Measurements from ENCODE around the gene BLVRA. TPM values are rescaled to one million over a fixed set of nuclear protein-coding genes. Genes with fewer than 3 reads are reported as not detected.
A peak's percentile ranks its signal among the peaks of the same experiment; 100 is the strongest.
"Not testable (repeated sequence)": the region's sequence is repeated elsewhere in the genome, so short reads cannot be mapped to it uniquely, and the experiment has no call there.

The BLVRA gene, protein sequence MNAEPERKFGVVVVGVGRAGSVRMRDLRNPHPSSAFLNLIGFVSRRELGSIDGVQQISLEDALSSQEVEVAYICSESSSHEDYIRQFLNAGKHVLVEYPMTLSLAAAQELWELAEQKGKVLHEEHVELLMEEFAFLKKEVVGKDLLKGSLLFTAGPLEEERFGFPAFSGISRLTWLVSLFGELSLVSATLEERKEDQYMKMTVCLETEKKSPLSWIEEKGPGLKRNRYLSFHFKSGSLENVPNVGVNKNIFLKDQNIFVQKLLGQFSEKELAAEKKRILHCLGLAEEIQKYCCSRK
- total RNA-seq: 10 to 100 TPM; 26.6 to 28.9 TPM

DNA sequence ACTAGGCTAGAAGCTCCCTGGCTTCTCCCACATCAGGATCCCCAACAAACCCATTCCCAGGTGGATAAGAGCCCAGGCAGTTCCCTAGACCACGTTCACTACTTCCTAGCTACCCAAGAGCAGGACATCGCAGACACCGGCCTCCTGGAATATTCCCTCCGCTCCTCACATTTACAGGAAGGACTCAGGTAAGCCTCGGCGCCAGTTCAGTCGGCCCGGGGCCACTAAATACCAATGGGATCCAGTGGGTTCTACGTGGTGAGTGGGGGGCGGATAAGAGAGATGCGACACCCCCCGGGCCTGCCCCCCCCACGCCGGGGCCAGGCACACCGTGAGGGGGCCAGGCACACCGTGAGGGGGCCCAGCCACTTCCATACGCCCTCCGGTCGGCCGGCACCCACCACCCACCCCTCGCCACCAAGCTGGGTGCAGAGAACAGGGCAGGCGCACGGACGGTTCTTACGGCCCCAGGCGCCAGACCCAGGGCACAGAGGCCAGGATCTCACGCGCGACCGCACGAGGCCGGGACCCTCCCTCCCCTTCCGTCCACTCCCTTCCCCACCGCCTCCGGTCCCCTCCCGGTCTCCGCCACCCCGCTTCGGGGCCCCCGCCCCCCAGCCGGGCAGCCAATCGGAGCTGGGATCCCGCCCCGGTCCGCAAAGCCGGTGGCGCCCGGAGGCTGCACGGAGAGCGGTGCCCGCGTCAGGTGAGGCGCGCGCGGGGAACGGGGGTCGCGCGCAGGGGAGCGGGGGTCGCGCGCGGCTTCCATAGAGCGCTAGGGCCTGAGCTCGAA lies at the start of gene BLVRA:
TSS of gene BLVRA (plus strand) at position 652 of the 793 bp plus-strand sequence. CDS start 12,479 bp downstream, outside the sequence.
- Mint-ChIP-seq H3K27me3 (ENCODE audit: low read depth) (no peaks in the 10 kb centered on the region), H3K36me3 (ENCODE audit: low read depth) (no peaks in the 10 kb centered on the region), H3K27ac (no peak within 1 kb of the TSS), H3K9me3 (no peaks in the 10 kb centered on the region), H3K4me1 (ENCODE audit: low read depth) (peaks cover 43% of the 10 kb centered on the region), H3K4me3 (peak within 1 kb of the TSS; percentile 71)
- CTCF ChIA-PET: interaction anchor here (0.7 to 1.3 kb wide), 4 partner anchors 28 to 176 kb away, joined by 3 to 14 read pairs (median 4); partner anchors contain the start of genes COA1 and STK17A
- intact Hi-C loops (cut with micrococcal nuclease): loop anchor here (5.0 kb wide), 1 partner anchor 74 kb away; no protein-coding TSS in a partner anchor
- DNase-seq: peak; percentile 66

DNA sequence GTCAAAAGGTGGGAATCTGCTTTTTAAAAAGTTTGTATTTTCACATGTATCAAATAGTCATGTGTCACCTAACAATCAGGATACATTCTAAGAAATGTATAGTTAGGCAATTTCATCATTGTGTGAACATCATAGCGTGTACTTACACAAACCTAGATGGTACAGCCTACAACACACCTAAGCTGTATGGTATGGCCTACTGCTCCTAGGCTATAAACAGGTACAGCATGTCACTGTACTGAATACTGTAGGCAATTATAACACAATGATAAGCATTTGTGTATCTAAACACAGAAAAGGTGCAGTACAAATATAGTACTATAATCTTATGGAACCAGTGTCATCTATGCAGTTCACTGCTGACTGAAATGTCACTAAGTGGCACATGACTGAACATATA lies 47.0 kb upstream of the BLVRA start:
- H3K4me1 Mint-ChIP-seq (ENCODE audit: low read depth): peaks cover 27% of the 10 kb centered on the region
- H3K27ac Mint-ChIP-seq: no peak overlapping the region
- no peaks in the 10 kb centered on the region for H3K27me3 Mint-ChIP-seq (ENCODE audit: low read depth)
- no peak overlapping the region for H3K4me3 Mint-ChIP-seq
- H3K9me3 Mint-ChIP-seq: peaks cover 2% of the 10 kb centered on the region
- peaks cover 21% of the 10 kb centered on the region for H3K36me3 Mint-ChIP-seq (ENCODE audit: low read depth)
- intact Hi-C loops (cut with micrococcal nuclease): no loop called here
- no peak for DNase-seq
- CTCF ChIA-PET: interaction anchor here (0.6 to 1.8 kb wide), 4 partner anchors 11 to 129 kb away, joined by 3 to 13 read pairs (median 6); partner anchors contain the start of gene STK17A

DNA sequence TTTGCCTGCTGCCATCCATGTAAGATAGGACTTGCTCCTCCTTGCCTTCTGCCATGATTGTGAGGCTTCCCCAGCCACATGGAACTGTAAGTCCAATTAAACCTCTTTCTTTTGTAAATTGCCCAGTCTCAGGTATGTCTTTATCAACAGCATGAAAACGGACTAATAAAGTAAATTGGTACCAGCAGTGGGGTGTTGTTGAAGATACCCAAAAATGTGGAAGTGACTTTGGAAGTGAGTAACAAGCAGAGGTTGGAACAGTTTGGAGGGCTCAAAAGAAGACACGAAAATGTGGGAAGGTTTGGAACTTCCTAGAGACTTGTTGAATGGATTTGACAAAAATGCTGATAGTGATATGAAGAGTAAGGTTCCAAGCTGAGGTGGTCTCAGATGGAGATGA lies 42.5 kb upstream of the BLVRA start:
- H3K27me3 Mint-ChIP-seq (ENCODE audit: low read depth); H3K27ac Mint-ChIP-seq; DNase-seq; H3K4me3 Mint-ChIP-seq; H3K9me3 Mint-ChIP-seq; intact Hi-C loops (cut with micrococcal nuclease): not testable (repeated sequence)
- CTCF ChIA-PET: interaction anchor here (0.8 to 1.7 kb wide), 2 partner anchors 133 kb away, joined by 3 to 12 read pairs; partner anchors contain the start of gene STK17A
- Mint-ChIP-seq H3K36me3 (ENCODE audit: low read depth) (peaks cover 20% of the 10 kb centered on the region), H3K4me1 (ENCODE audit: low read depth) (peaks cover 47% of the 10 kb centered on the region)

DNA sequence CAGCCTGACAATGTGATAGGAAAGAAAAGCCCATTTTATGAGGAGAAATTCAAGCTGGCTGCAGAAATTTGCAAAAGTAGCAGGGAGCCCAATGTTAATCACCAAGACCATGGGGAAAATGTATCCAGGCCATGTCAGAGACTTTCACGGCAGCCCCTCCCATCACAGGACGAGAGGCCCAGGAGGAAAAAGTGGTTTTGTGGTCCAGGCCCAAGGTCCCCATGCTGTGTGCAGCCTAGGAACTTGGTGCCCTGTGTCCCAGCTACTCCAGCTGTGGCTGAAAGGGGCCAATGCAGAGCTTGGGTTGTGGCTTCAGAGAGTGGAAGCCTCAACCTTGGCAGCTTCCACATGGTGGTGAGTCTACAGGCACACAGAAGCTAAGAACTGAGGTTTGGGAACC lies 41.9 kb upstream of the BLVRA start:
- Mint-ChIP-seq H3K27ac (no peak overlapping the region), H3K4me1 (ENCODE audit: low read depth) (peaks cover 48% of the 10 kb centered on the region), H3K9me3 (no peaks in the 10 kb centered on the region), H3K4me3 (no peak overlapping the region), H3K27me3 (ENCODE audit: low read depth) (no peaks in the 10 kb centered on the region), H3K36me3 (ENCODE audit: low read depth) (peaks cover 19% of the 10 kb centered on the region)
- intact Hi-C loops (cut with micrococcal nuclease): no loop called here
- DNase-seq: no peak
- CTCF ChIA-PET: interaction anchor here (0.8 kb wide), 1 partner anchor 134 kb away, joined by 3 read pairs; the partner anchor contains the start of gene STK17A

DNA sequence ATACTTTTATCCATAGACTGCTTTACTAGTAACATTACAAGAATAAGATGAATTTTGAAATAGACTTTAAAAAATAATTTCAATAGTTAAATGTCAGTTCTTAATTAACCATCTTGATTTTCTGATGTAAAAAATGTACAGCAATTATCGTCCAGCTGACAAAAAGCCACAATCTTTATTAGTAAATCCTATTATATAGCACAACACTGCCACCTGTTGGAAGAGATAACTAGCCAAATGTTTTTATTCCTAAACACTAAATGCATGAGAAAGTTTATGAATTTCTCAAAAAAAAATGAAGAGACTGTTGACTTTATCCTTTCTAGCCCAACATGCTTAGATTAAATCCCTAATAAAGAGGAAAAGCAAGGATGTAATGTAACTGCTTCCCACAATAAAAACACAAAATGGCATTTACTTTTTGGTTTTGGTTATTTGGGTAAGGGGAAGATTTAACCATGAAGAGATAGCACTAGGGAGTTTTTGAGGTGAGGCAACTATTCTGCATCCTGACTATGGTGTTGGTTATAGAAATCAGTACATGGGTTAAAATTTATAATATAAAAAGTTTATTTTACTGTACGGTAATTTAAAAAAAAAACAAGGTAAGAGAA lies 37.2 kb upstream of the BLVRA start:
- Mint-ChIP-seq H3K9me3 (no peaks in the 10 kb centered on the region), H3K27ac (no peak overlapping the region)

DNA sequence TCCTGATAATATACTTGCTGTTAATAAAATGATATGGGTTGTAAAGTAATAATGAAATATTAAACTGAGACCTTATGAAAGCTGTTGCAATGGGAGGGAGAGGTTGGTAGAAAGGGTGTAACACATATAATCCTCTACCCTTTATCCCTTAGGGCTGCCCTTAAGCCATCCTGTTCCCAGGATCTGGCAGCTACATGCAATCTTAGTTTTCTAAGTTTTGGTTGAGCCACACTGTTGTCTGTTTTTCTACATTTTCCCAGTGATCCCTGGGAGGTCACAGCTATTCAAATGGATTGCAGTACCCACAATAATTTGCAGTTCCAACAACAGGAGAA lies 35.5 kb upstream of the BLVRA start:
- DNase-seq: no peak
- Mint-ChIP-seq H3K27ac (no peak overlapping the region), H3K4me1 (ENCODE audit: low read depth) (peaks cover 50% of the 10 kb centered on the region)

More for the DNA sequence above, 37.2 kb upstream of the BLVRA start:
- CTCF ChIA-PET: interaction anchor here (0.6 to 6.0 kb wide), 16 partner anchors 9 to 386 kb away, joined by 3 to 116 read pairs (median 4); partner anchors contain the start of gene STK17A
- Mint-ChIP-seq H3K4me3 (no peak overlapping the region), H3K27me3 (ENCODE audit: low read depth) (no peaks in the 10 kb centered on the region), H3K36me3 (ENCODE audit: low read depth) (peaks cover 11% of the 10 kb centered on the region), H3K4me1 (ENCODE audit: low read depth) (peaks cover 46% of the 10 kb centered on the region)
- no peak for DNase-seq
- intact Hi-C loops (cut with micrococcal nuclease): loop anchor here (1.0 to 5.0 kb wide), 4 partner anchors 21 to 264 kb away; no protein-coding TSS in a partner anchor

DNA sequence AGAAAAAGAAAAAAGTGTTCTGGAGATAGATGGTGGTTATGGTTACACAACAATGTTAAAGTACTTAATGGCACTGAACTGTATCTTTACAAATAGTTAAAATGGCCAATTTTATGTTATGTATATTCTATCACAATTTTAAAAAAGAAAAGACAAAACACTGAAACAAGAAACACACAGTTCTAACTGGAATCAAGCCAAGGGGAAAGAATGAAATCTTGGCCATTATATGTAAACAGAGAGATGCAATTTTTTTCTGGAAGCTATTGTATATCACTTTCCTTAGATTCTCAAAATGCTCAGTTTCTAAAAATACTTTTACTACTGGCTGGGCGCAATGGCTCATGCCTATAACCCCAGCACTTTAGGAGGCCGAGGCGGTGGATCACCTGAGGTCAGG lies 33.2 kb upstream of the BLVRA start:
- H3K4me3 Mint-ChIP-seq: no peak overlapping the region
- H3K4me1 Mint-ChIP-seq (ENCODE audit: low read depth): peaks cover 47% of the 10 kb centered on the region
- H3K36me3 Mint-ChIP-seq (ENCODE audit: low read depth): peaks cover 7% of the 10 kb centered on the region
- H3K27ac Mint-ChIP-seq: no peak overlapping the region
- CTCF ChIA-PET: interaction anchor here (1.5 to 1.9 kb wide), 3 partner anchors 25 to 143 kb away, joined by 5 to 9 read pairs (median 8); partner anchors contain the start of gene STK17A
- intact Hi-C loops (cut with micrococcal nuclease): loop anchor here (5.0 kb wide), 2 partner anchors 87 to 423 kb away; no protein-coding TSS in a partner anchor
- DNase-seq: no peak
- H3K27me3 Mint-ChIP-seq (ENCODE audit: low read depth): no peaks in the 10 kb centered on the region
- H3K9me3 Mint-ChIP-seq: no peaks in the 10 kb centered on the region

More for the DNA sequence above, 35.5 kb upstream of the BLVRA start:
- intact Hi-C loops (cut with micrococcal nuclease): loop anchor here (5.0 kb wide), 1 partner anchor 266 kb away; no protein-coding TSS in a partner anchor
- no peaks in the 10 kb centered on the region for H3K27me3 Mint-ChIP-seq (ENCODE audit: low read depth)
- peaks cover 10% of the 10 kb centered on the region for H3K36me3 Mint-ChIP-seq (ENCODE audit: low read depth)
- CTCF ChIA-PET: interaction anchor here (1.2 to 6.0 kb wide), 7 partner anchors 7 to 150 kb away, joined by 3 to 116 read pairs (median 5); partner anchors contain the start of gene STK17A
- no peak overlapping the region for H3K4me3 Mint-ChIP-seq
- H3K9me3 Mint-ChIP-seq: no peaks in the 10 kb centered on the region

DNA sequence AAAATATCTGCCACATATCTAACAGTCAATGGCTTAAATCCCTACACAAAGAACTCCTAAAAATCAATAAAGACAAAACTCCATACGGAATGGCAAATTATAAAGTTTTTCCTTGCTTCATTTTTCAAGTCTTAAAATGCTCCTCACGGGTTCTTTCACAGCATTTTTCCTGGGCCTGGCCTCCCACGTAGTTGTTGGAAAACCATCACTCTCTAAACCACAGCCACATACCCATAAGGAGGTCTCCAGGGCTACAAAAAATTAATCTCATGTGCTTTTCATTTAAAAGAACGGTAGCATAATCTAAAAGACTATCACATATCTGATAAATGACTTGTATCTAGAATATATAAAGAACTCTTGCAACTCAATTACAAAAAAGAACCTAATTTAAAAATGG lies 32.0 kb upstream of the BLVRA start:
- Mint-ChIP-seq H3K36me3 (ENCODE audit: low read depth) (peaks cover 7% of the 10 kb centered on the region), H3K27me3 (ENCODE audit: low read depth) (no peaks in the 10 kb centered on the region), H3K9me3 (no peaks in the 10 kb centered on the region), H3K4me1 (ENCODE audit: low read depth) (peaks cover 39% of the 10 kb centered on the region), H3K4me3 (no peak overlapping the region), H3K27ac (no peak overlapping the region)
- DNase-seq: no peak
- intact Hi-C loops (cut with micrococcal nuclease): loop anchor here (5.0 kb wide), 2 partner anchors 86 to 424 kb away; no protein-coding TSS in a partner anchor
- CTCF ChIA-PET: interaction anchor here (1.5 kb wide), 1 partner anchor 112 kb away, joined by 5 read pairs; no protein-coding TSS in a partner anchor

DNA sequence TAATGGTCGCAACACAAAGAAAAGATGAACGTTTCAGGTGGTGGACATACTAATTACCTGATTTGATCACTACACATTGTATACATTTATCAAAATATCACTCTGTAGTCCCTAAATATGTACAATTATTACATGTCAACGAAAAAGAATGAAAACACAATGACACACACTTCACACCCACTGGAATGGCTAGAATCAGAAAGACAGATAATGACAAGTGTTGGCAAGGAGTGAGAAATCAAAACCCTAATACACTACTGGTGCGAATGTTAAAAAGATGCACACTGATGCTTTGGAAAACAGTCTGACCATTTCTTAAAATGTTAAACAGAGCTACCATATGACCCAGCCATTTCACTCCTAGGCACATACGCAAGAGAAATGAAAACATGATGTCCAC lies 31.5 kb upstream of the BLVRA start:
- intact Hi-C loops (cut with micrococcal nuclease): loop anchor here (5.0 kb wide), 2 partner anchors 85 to 425 kb away; no protein-coding TSS in a partner anchor

DNA sequence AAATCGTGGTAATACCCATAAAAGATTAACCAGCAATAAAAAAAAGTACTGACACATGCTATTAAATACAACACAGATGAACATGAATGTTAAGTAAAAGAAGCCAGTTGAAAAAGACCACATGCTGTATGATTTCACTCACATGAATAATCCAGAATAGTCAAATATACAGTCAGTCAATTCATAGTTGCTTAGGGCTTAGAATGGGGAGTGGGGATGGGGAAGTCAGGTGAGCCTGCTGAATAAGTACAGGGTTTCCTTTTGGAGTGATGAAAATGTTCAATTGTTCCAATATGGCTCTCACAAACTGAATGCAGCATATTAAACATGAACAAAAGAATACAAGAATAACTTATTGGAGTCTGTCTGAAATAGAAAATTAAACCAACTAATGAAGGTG lies 31.0 kb upstream of the BLVRA start:
- H3K9me3 Mint-ChIP-seq: no peaks in the 10 kb centered on the region
- DNase-seq: no peak
- H3K4me1 Mint-ChIP-seq (ENCODE audit: low read depth): peaks cover 36% of the 10 kb centered on the region
- H3K4me3 Mint-ChIP-seq: peak overlapping the region; percentile 90
- intact Hi-C loops (cut with micrococcal nuclease): loop anchor here (5.0 kb wide), 2 partner anchors 85 to 425 kb away; no protein-coding TSS in a partner anchor
- no peaks in the 10 kb centered on the region for H3K27me3 Mint-ChIP-seq (ENCODE audit: low read depth)
- peaks cover 7% of the 10 kb centered on the region for H3K36me3 Mint-ChIP-seq (ENCODE audit: low read depth)
- no peak overlapping the region for H3K27ac Mint-ChIP-seq
- CTCF ChIA-PET: interaction anchor here (0.6 to 0.7 kb wide), 2 partner anchors 144 to 173 kb away, joined by 3 to 5 read pairs; partner anchors contain the start of gene STK17A

More for the DNA sequence above, 31.5 kb upstream of the BLVRA start:
- DNase-seq: no peak
- CTCF ChIA-PET: interaction anchor here (0.6 kb wide), 1 partner anchor 173 kb away, joined by 3 read pairs; no protein-coding TSS in a partner anchor
- peaks cover 7% of the 10 kb centered on the region for H3K36me3 Mint-ChIP-seq (ENCODE audit: low read depth)
- H3K4me3 Mint-ChIP-seq: peak overlapping the region; percentile 90
- no peaks in the 10 kb centered on the region for H3K9me3 Mint-ChIP-seq
- no peaks in the 10 kb centered on the region for H3K27me3 Mint-ChIP-seq (ENCODE audit: low read depth)
- peaks cover 36% of the 10 kb centered on the region for H3K4me1 Mint-ChIP-seq (ENCODE audit: low read depth)
- H3K27ac Mint-ChIP-seq: no peak overlapping the region

DNA sequence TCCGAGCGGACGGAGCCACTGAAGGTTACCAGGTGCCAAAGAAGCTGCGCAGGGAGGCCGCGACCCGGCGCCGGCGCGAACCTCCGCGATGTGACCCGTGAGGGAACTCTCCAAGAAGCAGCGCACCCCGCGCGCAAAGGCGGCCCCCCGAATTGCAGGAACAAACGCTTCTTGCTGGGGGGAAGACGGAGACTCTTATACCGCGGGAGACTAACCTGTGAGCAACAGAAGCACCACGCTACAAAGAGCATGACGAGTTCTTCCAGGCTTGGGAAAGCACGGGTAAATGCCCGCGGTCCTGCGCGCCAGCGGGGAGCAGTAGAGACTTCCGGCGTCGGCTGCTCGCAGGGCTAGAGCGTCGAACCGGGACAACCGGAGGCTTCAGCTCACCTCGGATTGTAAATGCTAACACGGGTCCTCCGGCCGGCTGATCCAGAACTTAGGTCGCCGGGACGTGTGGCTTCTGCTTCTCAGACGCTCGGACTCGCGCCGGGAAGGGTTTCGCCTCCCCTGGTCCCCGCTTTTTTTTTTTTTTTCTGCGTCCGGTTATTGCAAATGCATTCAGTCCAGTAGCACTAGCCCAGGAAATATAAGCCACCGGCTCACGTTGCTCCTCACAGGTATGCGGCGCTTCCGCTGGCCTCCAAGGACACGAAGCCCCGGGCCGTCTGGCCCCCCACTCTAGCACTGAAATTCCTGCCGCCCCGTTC lies 29.1 kb upstream of the BLVRA start, which contains the start of gene COA1:
TSS of gene COA1 (minus strand) at position 310 of the 710 bp plus-strand sequence. CDS start 80,909 bp downstream, outside the sequence.
- CTCF ChIA-PET: interaction anchor here (0.9 to 2.7 kb wide), 7 partner anchors 7 to 147 kb away, joined by 3 to 27 read pairs (median 4); partner anchors contain the start of genes BLVRA and STK17A
- Mint-ChIP-seq H3K4me3 (peak within 1 kb of the TSS; percentile 90), H3K36me3 (ENCODE audit: low read depth) (peaks cover 7% of the 10 kb centered on the region), H3K27ac (peak within 1 kb of the TSS; percentile 89), H3K4me1 (ENCODE audit: low read depth) (peaks cover 35% of the 10 kb centered on the region), H3K9me3 (no peaks in the 10 kb centered on the region), H3K27me3 (ENCODE audit: low read depth) (peaks cover 7% of the 10 kb centered on the region)
- intact Hi-C loops (cut with micrococcal nuclease): loop anchor here (1.0 to 5.0 kb wide), 7 partner anchors 30 to 797 kb away; partner anchors contain the start of genes MRPL32, PSMA2 and STK17A
- peak; percentile 87 for DNase-seq
